ENCODE measurements around the gene BSN.

Gene BSN

DNA sequence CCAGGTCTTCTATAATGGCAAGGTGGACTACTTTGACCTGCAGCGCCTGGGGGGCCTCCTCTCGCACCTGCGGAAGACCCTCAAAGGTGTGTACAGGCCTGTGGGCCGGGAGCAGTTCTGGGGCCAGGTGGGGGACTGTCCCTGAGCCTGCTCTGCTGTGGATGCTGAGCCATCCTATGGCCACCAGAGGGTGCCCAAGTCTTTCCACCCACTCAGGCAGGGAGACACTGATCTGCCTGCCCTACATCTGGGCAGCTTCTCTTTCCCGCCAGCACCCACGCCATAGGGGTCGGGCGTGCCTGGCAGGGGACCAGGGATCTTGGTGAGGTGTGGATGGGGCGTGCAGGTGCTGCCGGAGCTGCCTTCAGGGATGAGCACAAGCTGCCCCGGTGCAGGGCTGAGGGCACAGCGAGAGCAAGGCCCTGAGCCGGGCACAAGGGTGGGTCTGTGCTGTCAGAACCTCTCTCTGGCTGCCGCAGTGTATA lies 149.2 kb downstream of the BSN start:
- peak; percentile 94 for TF ChIP-seq CTCF (IDR thresholded peaks at IDR 0.05; ENCODE audit: borderline replicate concordance, insufficient read depth, low read depth, low read length)
- H3K4me3 ChIP-seq (ENCODE audit: low read depth, low read length), result no peak overlapping the region

GRCh38 chr3:49703956-49704355 lies 149.7 kb downstream of the BSN start:
- TF ChIP-seq CTCF (IDR thresholded peaks at IDR 0.05; ENCODE audit: borderline replicate concordance, insufficient read depth, low read depth, low read length), result no peak
- no peak overlapping the region for H3K4me3 ChIP-seq (ENCODE audit: low read depth, low read length)

GRCh38 chr3:49704629-49705028 lies 150.4 kb downstream of the BSN start:
- no peak overlapping the region for H3K4me3 ChIP-seq (ENCODE audit: low read depth, low read length)
- no peak for TF ChIP-seq CTCF (IDR thresholded peaks at IDR 0.05; ENCODE audit: borderline replicate concordance, insufficient read depth, low read depth, low read length)

- no peak overlapping the region for H3K4me3 ChIP-seq (ENCODE audit: low read depth, low read length)
- no peak for TF ChIP-seq CTCF (IDR thresholded peaks at IDR 0.05; ENCODE audit: borderline replicate concordance, insufficient read depth, low read depth, low read length)
Observed at GRCh38 chr3:49705390-49705960, 151.2 kb downstream of the BSN start.

DNA sequence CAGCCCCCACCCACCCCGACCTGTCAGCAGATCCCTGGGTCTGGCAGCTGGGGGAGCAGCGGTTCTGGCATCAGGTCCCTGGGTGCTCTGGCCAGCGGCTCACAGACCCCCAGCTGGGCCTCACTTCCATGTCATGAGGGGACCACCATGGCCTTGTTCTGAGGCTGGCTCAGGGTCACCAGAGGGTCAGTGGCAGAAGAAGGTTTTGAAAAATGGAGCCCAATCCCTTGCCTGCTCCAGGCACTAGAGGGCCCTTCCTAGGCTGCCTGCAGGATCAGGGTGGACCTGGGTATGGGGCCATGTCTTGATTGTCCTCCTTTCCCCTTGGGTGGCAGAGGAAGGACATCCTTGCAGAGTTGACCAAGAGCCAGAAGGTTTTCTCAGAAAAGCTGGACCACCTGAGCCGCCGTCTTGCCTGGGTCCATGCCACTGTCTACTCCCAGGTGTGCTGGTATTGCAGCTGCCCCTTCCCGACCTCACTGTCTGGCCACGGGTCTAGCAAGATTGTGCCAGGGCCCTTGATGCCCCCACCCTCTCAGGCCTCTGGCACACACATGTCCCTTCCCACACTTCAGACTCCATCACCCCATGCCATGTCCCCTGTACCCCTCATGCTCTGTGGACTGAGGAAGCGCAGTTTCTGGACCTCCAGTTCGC lies 152.3 kb downstream of the BSN start:
- H3K4me3 ChIP-seq (ENCODE audit: low read depth, low read length), result no peak overlapping the region
- no peak for TF ChIP-seq CTCF (IDR thresholded peaks at IDR 0.05; ENCODE audit: borderline replicate concordance, insufficient read depth, low read depth, low read length)

DNA sequence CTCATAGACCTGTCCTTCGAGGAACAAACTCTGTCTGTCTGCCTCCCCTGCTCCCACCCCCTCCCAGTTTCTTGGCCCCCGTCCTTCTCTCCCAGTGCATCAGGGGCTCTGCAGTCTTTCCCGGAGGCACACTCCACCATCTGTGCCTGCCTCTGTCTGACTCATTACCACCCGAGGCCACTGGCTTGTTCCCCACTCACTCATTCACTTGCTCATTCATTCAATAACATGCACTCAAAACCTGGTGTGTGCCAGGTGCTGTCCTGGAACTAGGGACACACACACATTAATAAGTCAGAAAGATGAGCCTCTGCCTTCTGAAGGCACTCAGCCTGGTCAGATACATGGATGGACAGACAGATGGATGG lies 152.8 kb downstream of the BSN start:
- no peak overlapping the region for H3K4me3 ChIP-seq (ENCODE audit: low read depth, low read length)
- TF ChIP-seq CTCF (IDR thresholded peaks at IDR 0.05; ENCODE audit: borderline replicate concordance, insufficient read depth, low read depth, low read length), result no peak

- H3K4me3 ChIP-seq (ENCODE audit: low read depth, low read length), result no peak overlapping the region
- TF ChIP-seq CTCF (IDR thresholded peaks at IDR 0.05; ENCODE audit: borderline replicate concordance, insufficient read depth, low read depth, low read length), result no peak
Observed at GRCh38 chr3:49709852-49710251, 155.6 kb downstream of the BSN start.
